IMR-90 (cell line): Measurements from ENCODE around the gene DNAJB4. TPM values are rescaled to one million over a fixed set of nuclear protein-coding genes. Genes with fewer than 3 reads are reported as not detected.

Experiments
- ATAC-seq: fragments of 200-7000 bp; cut with Tn5 transposase; 2 replicates; pipeline ENCODE4 v1.9.1; 2020; ENCODE audit warnings: low read depth, mild to moderate bottlenecking, moderate library complexity
- BruUV-seq: library from RNA; stranded (reverse); fragments of 400-500 nt; replicated peaks from 2 replicates; lab custom pipeline; 2021; lab: Mats Ljungman, UMichigan
- CTCF ChIA-PET: fragments of 300-600 bp; formaldehyde crosslinking; extraction: SDS; loops from one replicate; lab custom pipeline; 2021; ENCODE audit warnings: antibody characterized with exemption; lab: Yijun Ruan, JAX
- POLR2A ChIA-PET: fragments of 300-600 bp; sonication (Branson Sonifier 250); formaldehyde crosslinking; loops from one replicate; lab custom pipeline; 2022; ENCODE audit warnings: antibody characterized with exemption; ENCODE audit not compliant: unreplicated experiment; lab: Charles Lee
- DNase-seq: peaks from one replicate; pipeline ENCODE4 v3.0.0; 2013
- H2AFZ ChIP-seq: replicated peaks from 2 replicates; pipeline ENCODE3; 2013; ENCODE audit warnings: low read length, mild to moderate bottlenecking; ENCODE audit not compliant: poor library complexity
- H2AK5ac ChIP-seq: 2 replicates; pipeline ENCODE4 v1.6.1; 2013; ENCODE audit warnings: low read depth, low read length, inconsistent platforms
- H2AK9ac ChIP-seq: replicated peaks from 2 replicates; pipeline ENCODE3; 2013; ENCODE audit warnings: mild to moderate bottlenecking, low read depth, low read length, moderate library complexity; ENCODE audit not compliant: poor library complexity
- H2BK120ac ChIP-seq: 2 replicates; pipeline ENCODE4 v1.6.1; 2013; ENCODE audit warnings: low read depth, low read length, inconsistent platforms
- H2BK15ac ChIP-seq: 3 replicates; pipeline ENCODE4 v1.6.1; 2013; ENCODE audit warnings: low read depth, low read length, inconsistent platforms
- H2BK20ac ChIP-seq: 2 replicates; pipeline ENCODE4 v1.6.1; 2013; ENCODE audit warnings: low read depth, mild to moderate bottlenecking, inconsistent platforms, low read length, moderate library complexity
- H2BK5ac ChIP-seq: 2 replicates; pipeline ENCODE4 v1.6.1; 2013; ENCODE audit warnings: mild to moderate bottlenecking, low read depth, low read length, inconsistent platforms; ENCODE audit not compliant: poor library complexity, severe bottlenecking
- H3K14ac ChIP-seq: replicated peaks from 2 replicates; pipeline ENCODE4 v1.6.1; 2013; ENCODE audit warnings: low read depth, low read length, inconsistent platforms
- H3K18ac ChIP-seq: 2 replicates; pipeline ENCODE4 v1.6.1; 2013; ENCODE audit warnings: low read depth, low read length, control low read depth
- H3K23ac ChIP-seq: 2 replicates; pipeline ENCODE4 v1.6.1; 2013; ENCODE audit warnings: low read depth, low read length, inconsistent platforms
- H3K27ac ChIP-seq: 2 replicates; pipeline ENCODE4 v1.5.1; 2013; ENCODE audit warnings: mild to moderate bottlenecking, control low read depth, low read length; ENCODE audit not compliant: insufficient read depth
- H3K27me3 ChIP-seq: 2 replicates; pipeline ENCODE4 v1.6.1; 2013; ENCODE audit warnings: low read length; ENCODE audit not compliant: control insufficient read depth, insufficient read depth
- H3K36me3 ChIP-seq: 2 replicates; pipeline ENCODE4 v1.6.1; 2013; ENCODE audit warnings: low read length, mixed read lengths; ENCODE audit not compliant: control insufficient read depth, insufficient read depth
- H3K4ac ChIP-seq: 2 replicates; pipeline ENCODE4 v1.6.1; 2013; ENCODE audit warnings: low read depth, low read length, inconsistent platforms
- H3K4me1 ChIP-seq: 2 replicates; pipeline ENCODE4 v1.6.1; 2013; ENCODE audit warnings: low read length, mixed read lengths; ENCODE audit not compliant: control insufficient read depth, insufficient read depth
- H3K4me2 ChIP-seq: 2 replicates; pipeline ENCODE4 v1.6.1; 2013; ENCODE audit warnings: low read depth, mild to moderate bottlenecking, control low read depth, low read length, moderate library complexity
- H3K4me3 ChIP-seq: 2 replicates; pipeline ENCODE4 v1.5.1; 2013; ENCODE audit warnings: low read depth, mild to moderate bottlenecking, control low read depth, low read length, moderate library complexity; ENCODE audit not compliant: insufficient read depth
- H3K56ac ChIP-seq: 2 replicates; pipeline ENCODE4 v1.6.1; 2013; ENCODE audit warnings: low read length, inconsistent platforms; ENCODE audit not compliant: insufficient read depth; ENCODE audit errors: extremely low read depth
- H3K79me1 ChIP-seq, 2 experiments: 2 replicates each; pipeline ENCODE4 v1.6.1; 2013; ENCODE audit warnings: low read length in 2 of 2, inconsistent platforms in 1 of 2, low read depth in 1 of 2
- H3K9ac ChIP-seq: 2 replicates; pipeline ENCODE4 v1.6.1; 2013; ENCODE audit warnings: low read depth, low read length, control low read depth
- H3K9me1 ChIP-seq: 2 replicates; pipeline ENCODE4 v1.6.1; 2013; ENCODE audit warnings: low read length, inconsistent platforms; ENCODE audit not compliant: insufficient read depth
- H3K9me3 ChIP-seq: 2 replicates; pipeline ENCODE4 v1.6.1; 2013; ENCODE audit warnings: low read length; ENCODE audit not compliant: control insufficient read depth, insufficient read depth
- H4K20me1 ChIP-seq: 2 replicates; pipeline ENCODE4 v1.6.1; 2013; ENCODE audit warnings: low read length, inconsistent platforms; ENCODE audit not compliant: insufficient read depth
- H4K5ac ChIP-seq: 2 replicates; pipeline ENCODE4 v1.6.1; 2013; ENCODE audit warnings: mild to moderate bottlenecking, low read depth, low read length, control low read depth
- H4K8ac ChIP-seq, 2 experiments: 2 replicates each; pipeline ENCODE4 v1.6.1; 2013; ENCODE audit warnings: low read depth in 2 of 2, low read length in 2 of 2, control low read depth in 1 of 2, inconsistent platforms in 1 of 2
- H4K91ac ChIP-seq: 2 replicates; pipeline ENCODE4 v1.6.1; 2013; ENCODE audit warnings: low read depth, low read length, inconsistent platforms; ENCODE audit not compliant: insufficient read depth
- CEBPB ChIP-seq: IDR thresholded peaks from 2 replicates; pipeline ENCODE4 v1.6.1; 2012; ENCODE audit warnings: low read depth, low read length, improper control_type of control experiment
- CTCF ChIP-seq: conservative IDR thresholded peaks from 2 replicates; pipeline ENCODE4 v1.5.1; 2012; ENCODE audit warnings: mild to moderate bottlenecking, low read depth, low read length, improper control_type of control experiment
- FOS ChIP-seq: fragments of 150-350 bp; IDR thresholded peaks from 2 replicates; pipeline ENCODE4 v1.6.1; 2016; ENCODE audit warnings: low read depth, low read length
- MAFK ChIP-seq: IDR thresholded peaks from 2 replicates; pipeline ENCODE4 v1.6.1; 2012; ENCODE audit warnings: low read depth, low read length, improper control_type of control experiment
- MAZ ChIP-seq: IDR thresholded peaks from 2 replicates; pipeline ENCODE4 v1.6.1; 2012; ENCODE audit warnings: low read depth, mild to moderate bottlenecking, low read length, improper control_type of control experiment, moderate library complexity, borderline replicate concordance
- MXI1 ChIP-seq: IDR thresholded peaks from 2 replicates; pipeline ENCODE4 v1.6.1; 2012; ENCODE audit warnings: low read depth, mild to moderate bottlenecking, low read length, moderate library complexity, borderline replicate concordance
- POLR2A ChIP-seq: IDR thresholded peaks from 2 replicates; pipeline ENCODE4 v1.6.1; 2012; ENCODE audit warnings: mild to moderate bottlenecking, low read depth, low read length
- RAD21 ChIP-seq: IDR thresholded peaks from 2 replicates; pipeline ENCODE4 v1.6.1; 2012; ENCODE audit warnings: low read length, improper control_type of control experiment
- RCOR1 ChIP-seq: IDR thresholded peaks from 2 replicates; pipeline ENCODE4 v1.6.1; 2012; ENCODE audit warnings: mild to moderate bottlenecking, low read length, improper control_type of control experiment; ENCODE audit not compliant: insufficient replicate concordance
- RFX5 ChIP-seq: IDR thresholded peaks from 2 replicates; pipeline ENCODE4 v1.8.0; 2012; ENCODE audit warnings: low read depth, mild to moderate bottlenecking, low read length, moderate library complexity
- USF2 ChIP-seq: fragments of 150-350 bp; IDR thresholded peaks from 2 replicates; pipeline ENCODE4 v1.6.1; 2017; ENCODE audit warnings: mild to moderate bottlenecking, antibody characterized with exemption, low read length, low read depth
- WGBS, 2 experiments: methylation state at CpG; one replicate each; pipeline versions ENCODE4 v1.1.5 to v1.1.7; 2013; ENCODE audit warnings: missing lambda C conversion rate in 2 of 2; ENCODE audit not compliant: insufficient read length in 1 of 2; ENCODE audit errors: extremely low coverage in 2 of 2; 5-methylcytosine and 5-hydroxymethylcytosine counted together
- dilution Hi-C: fragments of 300-500 bp; cut with HindIII; formaldehyde crosslinking; loops from one replicate; pipeline ENCODE4 v1.14.3; 2018; ENCODE audit warnings: low sequenced_read_pairs; ENCODE audit not compliant: unreplicated experiment
- in situ Hi-C: fragments of 300-500 bp; cut with MboI; formaldehyde crosslinking; loops from 3 replicates; pipeline ENCODE4 v1.14.3; 2019; ENCODE audit warnings: low sequenced_read_pairs, inconsistent platforms, mixed read lengths
- intact Hi-C: fragments of 100-400 bp; cut with micrococcal nuclease; formaldehyde crosslinking; loops from 2 replicates; pipeline ENCODE4 v1.10.0; 2022
- polyA plus RNA-seq, 3 experiments: library from polyadenylated mRNA; depleted of rRNA; stranded (reverse); fragments of >200 nt; gene quantifications; 2 replicates each; pipeline ENCODE4 v1.2.3, GENCODE V29; 2012; ENCODE audit warnings: low replicate concordance in 1 of 3
- total RNA-seq: library from RNA; depleted of rRNA; stranded (reverse); fragments of >200 nt; gene quantifications from 2 replicates; pipeline ENCODE4 v1.2.3, GENCODE V29; 2012
- TF ChIP-seq, protein P1 (sequence below): fragments of 150-350 bp; IDR thresholded peaks from 2 replicates; pipeline ENCODE4 v1.6.1; 2016; ENCODE audit warnings: low read depth, mild to moderate bottlenecking, low read length, moderate library complexity, borderline replicate concordance

DNAJB4 gene
- total and polyA plus RNA-seq, 2 of the 4 experiments (the other 2 are of a cell fraction): 30.6 to 31.0 TPM

DNA sequence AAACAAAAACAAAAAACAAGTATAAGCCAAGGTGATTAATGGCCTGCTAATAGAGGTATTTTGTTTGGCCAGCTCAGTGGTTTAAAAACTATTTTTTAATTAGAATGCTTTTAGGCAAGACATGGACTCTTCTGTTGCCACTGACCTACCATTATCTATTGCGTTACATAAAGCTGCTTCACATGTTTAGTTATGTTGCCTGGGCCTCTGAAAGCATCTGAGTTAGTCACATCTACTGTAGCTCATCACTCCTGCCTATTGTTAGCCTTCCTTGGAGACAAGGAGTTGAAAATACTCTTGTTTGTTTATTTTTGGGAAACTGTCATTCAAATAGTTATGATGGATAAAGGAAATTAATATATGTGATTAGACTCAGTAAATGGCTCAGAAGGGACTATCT, 14.3 kb downstream of the DNAJB4 start:
- Histone ChIP-seq H2BK120ac (no peak overlapping the region), H2AK9ac (no peak overlapping the region), H3K9me1 (0 out of 2 replicates have a peak, but pooled peaks cover 4% of the 10 kb centered on the region), H4K91ac (no peak overlapping the region), H2BK20ac (no peak overlapping the region), H4K8ac (no peak overlapping the region), H3K27me3 (no peaks in the 10 kb centered on the region), H3K23ac (no peak overlapping the region), H2BK15ac (no peak overlapping the region), H3K9ac (no peak overlapping the region), H4K20me1 (no peaks in the 10 kb centered on the region), H3K36me3 (peaks cover 17% of the 10 kb centered on the region), H3K18ac (no peak overlapping the region), H3K9me3 (no peaks in the 10 kb centered on the region), H4K5ac (no peak overlapping the region), H2AK5ac (no peak overlapping the region), H2BK5ac (no peak overlapping the region), H3K4me3 (no peak overlapping the region), H3K4ac (no peak overlapping the region), H3K4me1 (no peaks in the 10 kb centered on the region), H3K14ac (no peak overlapping the region), H3K4me2 (no peak overlapping the region), H2AFZ (no peak overlapping the region), H3K56ac (no peak overlapping the region), H3K27ac (no peak overlapping the region), H3K79me1 (peaks cover 8 to 11% of the 10 kb centered on the region in 2 experiments; a peak in 2 of 4 replicates)
- intact Hi-C loops (no loop called here), in situ Hi-C loops (no loop called here), dilution Hi-C loops (no loop called here)
- no CpG with 5 or more reads among the region's 1 CpG for WGBS, 2 experiments
- ATAC-seq (no peak), DNase-seq (peak; percentile 20)
- ChIA-PET CTCF (no interaction called here), POLR2A (interaction anchor here (0.7 kb wide), 1 partner anchor 48 kb away, joined by 5 read pairs; no protein-coding TSS in a partner anchor)
- TF ChIP-seq FOS (no peak), MXI1 (no peak), RCOR1 (no peak), MAFK (no peak), RAD21 (no peak), CTCF (no peak), POLR2A (no peak), MAZ (no peak), USF2 (no peak), CEBPB (no peak), RFX5 (no peak)
- TF ChIP-seq, protein P1, sequence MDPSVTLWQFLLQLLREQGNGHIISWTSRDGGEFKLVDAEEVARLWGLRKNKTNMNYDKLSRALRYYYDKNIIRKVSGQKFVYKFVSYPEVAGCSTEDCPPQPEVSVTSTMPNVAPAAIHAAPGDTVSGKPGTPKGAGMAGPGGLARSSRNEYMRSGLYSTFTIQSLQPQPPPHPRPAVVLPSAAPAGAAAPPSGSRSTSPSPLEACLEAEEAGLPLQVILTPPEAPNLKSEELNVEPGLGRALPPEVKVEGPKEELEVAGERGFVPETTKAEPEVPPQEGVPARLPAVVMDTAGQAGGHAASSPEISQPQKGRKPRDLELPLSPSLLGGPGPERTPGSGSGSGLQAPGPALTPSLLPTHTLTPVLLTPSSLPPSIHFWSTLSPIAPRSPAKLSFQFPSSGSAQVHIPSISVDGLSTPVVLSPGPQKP: no peak
- no TSS peak for BruUV-seq
